Measurements from ENCODE around the gene SLC22A16.

DNA sequence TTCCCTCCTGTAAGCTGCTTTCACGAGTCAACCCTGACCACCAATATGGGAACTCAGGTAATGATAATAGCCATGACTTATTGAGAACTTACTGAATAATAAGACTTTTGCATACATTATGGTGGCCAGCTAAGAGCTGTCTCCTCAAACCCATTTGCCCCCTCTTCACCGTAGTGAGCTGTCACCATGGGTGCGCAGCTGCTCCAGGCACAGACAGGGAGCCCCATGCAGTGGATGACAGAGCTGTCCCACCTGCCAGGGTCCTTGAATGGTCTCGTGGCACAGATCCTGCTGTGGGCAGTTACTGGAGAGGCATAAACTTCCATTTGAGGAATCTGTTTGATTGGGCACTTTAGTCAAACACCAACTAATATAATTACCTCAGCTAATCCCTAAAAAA, 1.9 kb downstream of the SLC22A16 start:
- TF ChIP-seq EZH2phosphoT487 (IDR thresholded peaks at IDR 0.05; ENCODE audit: insufficient read depth, low read depth), result no peak
- no peak for TF ChIP-seq EZH2 (IDR thresholded peaks at IDR 0.05; ENCODE audit: insufficient read depth, poor library complexity, severe bottlenecking)
